ENCODE results near the gene NR1D2. TPM values are rescaled to one million over a fixed set of nuclear protein-coding genes. Genes with fewer than 3 reads are reported as not detected.

NR1D2 gene
- total and polyA plus RNA-seq, 2 donors (not counting 1 experiment from before 2014, with no cell fraction given) = 9.9 to 58.2 TPM

GRCh38 chr3:24020036-24020691 lies 75.1 kb downstream of the NR1D2 start:
- no peak overlapping the region for H3K4me2 ChIP-seq (replicated peaks; ENCODE audit: low read depth, low read length, poor library complexity, severe bottlenecking)
- no peaks in the 10 kb centered on the region for H3K79me2 ChIP-seq (ENCODE audit: control insufficient read depth, insufficient read depth, low read length)
- Mint-ChIP-seq H3K9me3 (ENCODE audit: insufficient read depth) (no peaks in the 10 kb centered on the region), H3K4me3 (no peak overlapping the region), H3K27me3 (peaks cover 3% of the 10 kb centered on the region), H3K4me1 (no peaks in the 10 kb centered on the region), H3K27ac (no peak overlapping the region)
- ChIA-PET CTCF (no interaction called here), POLR2A (no interaction called here)
- no peaks in the 10 kb centered on the region for H3K4me1 ChIP-seq (ENCODE audit: control insufficient read depth in 2 of 2, insufficient read depth in 2 of 2, low read length in 2 of 2)
- no peak overlapping the region for H3K9ac ChIP-seq (ENCODE audit: low read length)
- DNase-seq = no peak
- H3K27ac ChIP-seq (ENCODE audit: low read length in 2 of 2) = no peak overlapping the region
- no peak overlapping the region for H3K4me3 ChIP-seq (ENCODE audit: control extremely low read depth in 1 of 5, extremely low read depth in 1 of 5, insufficient read depth in 1 of 5, low read depth in 2 of 5, low read length in 4 of 5)
- H3K27me3 ChIP-seq (replicated peaks in 1 of 4; ENCODE audit: control extremely low read depth in 1 of 4, control insufficient read depth in 3 of 4, insufficient read depth in 4 of 4, low read length in 3 of 4) = no peaks in the 10 kb centered on the region
- TF ChIP-seq EZH2 (IDR thresholded peaks at IDR 0.05; ENCODE audit: borderline replicate concordance, insufficient read depth, low read depth, low read length, poor library complexity, severe bottlenecking) (no peak), CTCF (IDR thresholded peaks at IDR 0.05) (no peak)
- H2AFZ ChIP-seq (ENCODE audit: insufficient read depth, low read depth, low read length, poor library complexity, severe bottlenecking) = no peak overlapping the region
- intact Hi-C loops (cut with micrococcal nuclease) = no loop called here
- ATAC-seq (ENCODE audit: low read depth) = no peak
- no peaks in the 10 kb centered on the region for H3K36me3 ChIP-seq (replicated peaks in 1 of 2; ENCODE audit: control extremely low read depth in 1 of 2, control insufficient read depth in 1 of 2, extremely low read depth in 1 of 2, insufficient read depth in 2 of 2, low read length in 1 of 2)
- no peaks in the 10 kb centered on the region for H4K20me1 ChIP-seq (ENCODE audit: control insufficient read depth, insufficient read depth, low read length, poor library complexity, severe bottlenecking)
- WGBS (ENCODE audit: insufficient coverage) = 94% methylated on average over 12 of the region's 20 CpGs
- H3K9me3 ChIP-seq (ENCODE audit: control extremely low read depth in 1 of 3, control insufficient read depth in 2 of 3, insufficient read depth in 1 of 3, low read length in 2 of 3) = no peaks in the 10 kb centered on the region

DNA sequence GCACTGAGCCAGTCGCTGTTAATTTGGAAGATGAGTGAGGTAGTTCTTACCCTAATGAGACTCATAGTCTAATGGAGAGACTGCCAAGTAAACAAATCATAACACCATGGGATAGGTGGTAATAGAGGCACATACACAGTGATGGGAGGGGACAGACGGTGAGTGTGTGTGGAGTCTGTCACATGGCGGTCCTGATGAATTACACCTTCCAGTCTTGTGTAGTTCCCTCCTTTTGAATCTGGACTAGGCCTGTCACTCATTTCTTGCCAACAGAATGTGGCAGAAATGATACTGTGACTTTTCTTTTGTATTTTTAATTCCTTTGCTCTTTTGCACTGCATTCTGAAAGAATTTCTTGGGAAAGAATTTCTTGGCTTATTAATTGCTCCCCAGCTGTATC lies 78.1 kb downstream of the NR1D2 start:
- WGBS (ENCODE audit: insufficient coverage) = no CpG with 5 or more reads among the region's 3 CpGs
- TF ChIP-seq CTCF (IDR thresholded peaks at IDR 0.05) = no peak
- TF ChIP-seq EZH2 (IDR thresholded peaks at IDR 0.05; ENCODE audit: borderline replicate concordance, insufficient read depth, low read depth, low read length, poor library complexity, severe bottlenecking) = no peak
- no peaks in the 10 kb centered on the region for H3K4me1 ChIP-seq (ENCODE audit: control insufficient read depth in 2 of 2, insufficient read depth in 2 of 2, low read length in 2 of 2)
- no peaks in the 10 kb centered on the region for H3K9me3 ChIP-seq (ENCODE audit: control extremely low read depth in 1 of 3, control insufficient read depth in 2 of 3, insufficient read depth in 1 of 3, low read length in 2 of 3)
- no peaks in the 10 kb centered on the region for H3K9me3 Mint-ChIP-seq (ENCODE audit: insufficient read depth)
- H4K20me1 ChIP-seq (ENCODE audit: control insufficient read depth, insufficient read depth, low read length, poor library complexity, severe bottlenecking) = no peaks in the 10 kb centered on the region
- no peak for DNase-seq
- no peak overlapping the region for H3K4me3 Mint-ChIP-seq
- no peak overlapping the region for H2AFZ ChIP-seq (ENCODE audit: insufficient read depth, low read depth, low read length, poor library complexity, severe bottlenecking)
- CTCF ChIA-PET = no interaction called here
- H3K79me2 ChIP-seq (ENCODE audit: control insufficient read depth, insufficient read depth, low read length) = no peaks in the 10 kb centered on the region
- POLR2A ChIA-PET = no interaction called here
- no peak for ATAC-seq (ENCODE audit: low read depth)
- H3K27me3 ChIP-seq (replicated peaks in 1 of 4; ENCODE audit: control extremely low read depth in 1 of 4, control insufficient read depth in 3 of 4, insufficient read depth in 4 of 4, low read length in 3 of 4) = no peaks in the 10 kb centered on the region
- no peak overlapping the region for H3K27ac ChIP-seq (ENCODE audit: low read length in 2 of 2)
- no peaks in the 10 kb centered on the region for H3K4me1 Mint-ChIP-seq
- H3K27me3 Mint-ChIP-seq = peaks cover 11% of the 10 kb centered on the region
- intact Hi-C loops (cut with micrococcal nuclease) = no loop called here
- no peak overlapping the region for H3K4me3 ChIP-seq (ENCODE audit: control extremely low read depth in 1 of 5, extremely low read depth in 1 of 5, insufficient read depth in 1 of 5, low read depth in 2 of 5, low read length in 4 of 5)
- no peak overlapping the region for H3K9ac ChIP-seq (ENCODE audit: low read length)
- H3K36me3 ChIP-seq (replicated peaks in 1 of 2; ENCODE audit: control extremely low read depth in 1 of 2, control insufficient read depth in 1 of 2, extremely low read depth in 1 of 2, insufficient read depth in 2 of 2, low read length in 1 of 2) = no peaks in the 10 kb centered on the region
- no peak overlapping the region for H3K27ac Mint-ChIP-seq
- H3K4me2 ChIP-seq (replicated peaks; ENCODE audit: low read depth, low read length, poor library complexity, severe bottlenecking) = no peak overlapping the region
